ENCODE results near the gene LYZL2. TPM values are rescaled to one million over a fixed set of nuclear protein-coding genes. Genes with fewer than 3 reads are reported as not detected.

Gene LYZL2
- total RNA-seq, 1 experiment from 2014 or later = not detected

GRCh38 chr10:30675791-30676718 is 46.5 kb upstream of the LYZL2 start:
- Histone ChIP-seq H2AFZ (ENCODE audit: low read depth, low read length, poor library complexity, severe bottlenecking) (no peak overlapping the region), H3K36me3 (ENCODE audit: control insufficient read depth in 1 of 2, insufficient read depth in 2 of 2, low read length in 2 of 2) (no peaks in the 10 kb centered on the region), H3K4me3 (replicated peaks in 1 of 2; ENCODE audit: low read depth in 1 of 2, low read length in 2 of 2) (no peak overlapping the region), H3K27ac (ENCODE audit: low read depth, low read length) (no peak overlapping the region), H3K79me2 (ENCODE audit: insufficient read depth, low read length) (no peaks in the 10 kb centered on the region), H3K9ac (ENCODE audit: low read length) (no peak overlapping the region), H3K9me2 (ENCODE audit: insufficient read depth) (no peaks in the 10 kb centered on the region), H4K20me1 (ENCODE audit: insufficient read depth) (no peaks in the 10 kb centered on the region), H3K4me2 (ENCODE audit: low read length) (no peak overlapping the region), H3K4me1 (ENCODE audit: control insufficient read depth in 1 of 2, insufficient read depth in 2 of 2, low read length in 2 of 2) (no peaks in the 10 kb centered on the region), H3K27me3 (ENCODE audit: insufficient read depth, low read length) (no peaks in the 10 kb centered on the region), H3K9me3 (ENCODE audit: control insufficient read depth in 1 of 2, insufficient read depth in 1 of 2, low read depth in 1 of 2, low read length in 2 of 2) (no peaks in the 10 kb centered on the region)
- no peak for DNase-seq (ENCODE audit: low read depth, low spot score)
- RAD21 ChIA-PET (ENCODE audit: low non-redundant PET in 1 of 2, low total read pairs in 2 of 2, uncharacterized antibody in 2 of 2, unreplicated experiment in 2 of 2) = no interaction called here
- intact Hi-C loops (cut with micrococcal nuclease) = no loop called here
- CTCF ChIA-PET = no interaction called here
- TF ChIP-seq SIN3A (IDR thresholded peaks at IDR 0.05; ENCODE audit: low read depth) (no peak), TCF7L2 (IDR thresholded peaks at IDR 0.05; ENCODE audit: borderline replicate concordance, extremely low read depth, insufficient read depth, insufficient read length) (no peak), ELF1 (IDR thresholded peaks at IDR 0.05; ENCODE audit: borderline replicate concordance, low read depth) (no peak), RAD21 (IDR thresholded peaks at IDR 0.05; ENCODE audit: low read depth) (no peak), ZFX (IDR thresholded peaks at IDR 0.05) (no peak), YY1 (IDR thresholded peaks at IDR 0.05; ENCODE audit: extremely low read depth, insufficient replicate concordance, low read depth, low read length) (no peak), EZH2phosphoT487 (IDR thresholded peaks at IDR 0.05; ENCODE audit: borderline replicate concordance) (no peak), ATF3 (IDR thresholded peaks at IDR 0.05) (no peak), REST (IDR thresholded peaks at IDR 0.05; ENCODE audit: low read depth) (no peak), ZNF274 (IDR thresholded peaks at IDR 0.05; ENCODE audit: low read depth, low read length) (no peak), CEBPB (IDR thresholded peaks at IDR 0.05; ENCODE audit: low read depth) (no peak), EGR1 (IDR thresholded peaks at IDR 0.05; ENCODE audit: low read depth) (no peak), SP1 (IDR thresholded peaks at IDR 0.05; ENCODE audit: low read depth) (no peak)
- TF ChIP-seq, protein P1, sequence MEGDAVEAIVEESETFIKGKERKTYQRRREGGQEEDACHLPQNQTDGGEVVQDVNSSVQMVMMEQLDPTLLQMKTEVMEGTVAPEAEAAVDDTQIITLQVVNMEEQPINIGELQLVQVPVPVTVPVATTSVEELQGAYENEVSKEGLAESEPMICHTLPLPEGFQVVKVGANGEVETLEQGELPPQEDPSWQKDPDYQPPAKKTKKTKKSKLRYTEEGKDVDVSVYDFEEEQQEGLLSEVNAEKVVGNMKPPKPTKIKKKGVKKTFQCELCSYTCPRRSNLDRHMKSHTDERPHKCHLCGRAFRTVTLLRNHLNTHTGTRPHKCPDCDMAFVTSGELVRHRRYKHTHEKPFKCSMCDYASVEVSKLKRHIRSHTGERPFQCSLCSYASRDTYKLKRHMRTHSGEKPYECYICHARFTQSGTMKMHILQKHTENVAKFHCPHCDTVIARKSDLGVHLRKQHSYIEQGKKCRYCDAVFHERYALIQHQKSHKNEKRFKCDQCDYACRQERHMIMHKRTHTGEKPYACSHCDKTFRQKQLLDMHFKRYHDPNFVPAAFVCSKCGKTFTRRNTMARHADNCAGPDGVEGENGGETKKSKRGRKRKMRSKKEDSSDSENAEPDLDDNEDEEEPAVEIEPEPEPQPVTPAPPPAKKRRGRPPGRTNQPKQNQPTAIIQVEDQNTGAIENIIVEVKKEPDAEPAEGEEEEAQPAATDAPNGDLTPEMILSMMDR (IDR thresholded peaks at IDR 0.05 in 2 of 3, conservative IDR thresholded peaks at IDR 0.05 in 1 of 3; ENCODE audit: borderline replicate concordance in 1 of 3, insufficient read depth in 1 of 3, low read depth in 2 of 3, low read length in 2 of 3) = no peak
- no peak for ATAC-seq
- BruUV-seq (replicated peaks) = no TSS peak
- POLR2A ChIA-PET = no interaction called here
